Embryonic facial prominence (tissue), 1 donor: Measurements from ENCODE around the gene NMBR.
"Not testable (repeated sequence)": the region's sequence is repeated elsewhere in the genome, so short reads cannot be mapped to it uniquely, and the experiment has no call there.

Experiments used
- DNase-seq: peaks from one replicate; pipeline ENCODE4 v3.0.0-alpha.2; 2016; ENCODE audit errors: extremely low spot score

The NMBR gene

GRCh38 chr6:142155091-142155490 is 8.2 kb upstream of the NMBR start:
- no peak for DNase-seq

GRCh38 chr6:142154336-142154735 is 7.4 kb upstream of the NMBR start:
- DNase-seq = no peak

GRCh38 chr6:142153196-142153595 is 6.3 kb upstream of the NMBR start:
- DNase-seq = no peak

- DNase-seq = no peak
Measured at GRCh38 chr6:142152746-142153145, 5.8 kb upstream of the NMBR start.

- not testable (repeated sequence) for DNase-seq
Measured at GRCh38 chr6:142141531-142141930, 5.4 kb downstream of the NMBR start.

- DNase-seq = no peak
Measured at GRCh38 chr6:142138876-142139275, 8.0 kb downstream of the NMBR start.

- no peak for DNase-seq
Measured at GRCh38 chr6:142132625-142133024, 14.3 kb downstream of the NMBR start, which contains the start of gene GJE1. GJE1 (plus strand) TSS chr6:142132925; CDS start chr6:142133159, 234 bp downstream.

- no peak for DNase-seq
Measured at GRCh38 chr6:142130814-142131213, 16.1 kb downstream of the NMBR start.

- DNase-seq = no peak
Measured at GRCh38 chr6:142121342-142121741, 25.6 kb downstream of the NMBR start.

- no peak for DNase-seq
Measured at GRCh38 chr6:142118925-142119324, 28.0 kb downstream of the NMBR start.

- no peak for DNase-seq
Measured at GRCh38 chr6:142118328-142118727, 28.6 kb downstream of the NMBR start.

GRCh38 chr6:142117366-142117765 is 29.6 kb downstream of the NMBR start:
- DNase-seq = no peak

- DNase-seq = peak; percentile 48
Measured at GRCh38 chr6:142112451-142113061, 34.4 kb downstream of the NMBR start.

GRCh38 chr6:142110820-142111219 is 36.1 kb downstream of the NMBR start:
- DNase-seq = not testable (repeated sequence)

GRCh38 chr6:142104820-142105219 is 42.1 kb downstream of the NMBR start:
- not testable (repeated sequence) for DNase-seq

GRCh38 chr6:142088858-142089216 is 58.1 kb downstream of the NMBR start:
- no peak for DNase-seq

- DNase-seq = no peak
Measured at GRCh38 chr6:142087950-142088857, 58.7 kb downstream of the NMBR start.

- no peak for DNase-seq
Measured at GRCh38 chr6:142079130-142079529, 67.8 kb downstream of the NMBR start.

- no peak for DNase-seq
Measured at GRCh38 chr6:142075516-142076101, 71.3 kb downstream of the NMBR start.

- DNase-seq = no peak
Measured at GRCh38 chr6:142074516-142074915, 72.4 kb downstream of the NMBR start.

- DNase-seq = no peak
Measured at GRCh38 chr6:142071981-142072380, 74.9 kb downstream of the NMBR start.

GRCh38 chr6:142068416-142068815 is 78.5 kb downstream of the NMBR start:
- DNase-seq = no peak

GRCh38 chr6:142062861-142063260 is 84.1 kb downstream of the NMBR start:
- DNase-seq = not testable (repeated sequence)
